MM.1S (cell line): ENCODE measurements around the gene CLNK.

ENCODE experiments used
- DNase-seq: peaks from one replicate; pipeline ENCODE4 v3.0.0-alpha.2; 2015
- H2AFZ ChIP-seq: fragments of 300-600 bp; sonication (generic); 2 replicates; pipeline ENCODE4 v1.6.0; 2016; ENCODE audit warnings: antibody characterized with exemption, low read length
- H3F3A ChIP-seq: fragments of 300-600 bp; sonication (generic); 2 replicates; pipeline ENCODE4 v1.6.1; 2016; ENCODE audit warnings: mild to moderate bottlenecking, antibody characterized with exemption, low read length, moderate library complexity, mixed read lengths; ENCODE audit not compliant: insufficient read depth
- H3K27ac ChIP-seq: fragments of 300-600 bp; sonication (generic); 2 replicates; pipeline ENCODE4 v1.5.1; 2016; ENCODE audit warnings: mild to moderate bottlenecking, low read length
- H3K27me3 ChIP-seq: fragments of 300-600 bp; sonication (generic); replicated peaks from 2 replicates; pipeline ENCODE4 v1.6.0; 2016; ENCODE audit warnings: low read length; ENCODE audit not compliant: insufficient read depth
- H3K36me3 ChIP-seq: fragments of 300-600 bp; sonication (generic); replicated peaks from 2 replicates; pipeline ENCODE4 v1.6.1; 2016; ENCODE audit warnings: mild to moderate bottlenecking, low read length, mixed read lengths; ENCODE audit not compliant: insufficient read depth
- H3K4me1 ChIP-seq: fragments of 300-600 bp; sonication (generic); 2 replicates; pipeline ENCODE4 v1.6.1; 2016; ENCODE audit warnings: low read length, mixed read lengths
- H3K4me2 ChIP-seq: fragments of 300-600 bp; sonication (generic); 2 replicates; pipeline ENCODE4 v1.6.0; 2016; ENCODE audit warnings: low read depth, low read length
- H3K4me3 ChIP-seq: fragments of 300-600 bp; sonication (generic); 2 replicates; pipeline ENCODE4 v1.5.1; 2016; ENCODE audit warnings: low read length, mixed read lengths
- H3K79me2 ChIP-seq: fragments of 300-600 bp; sonication (generic); 2 replicates; pipeline ENCODE4 v1.6.1; 2016; ENCODE audit warnings: mixed run types, low read length, mixed read lengths
- H3K9ac ChIP-seq: fragments of 300-600 bp; sonication (generic); 2 replicates; pipeline ENCODE4 v1.6.1; 2016; ENCODE audit warnings: low read length, mixed read lengths
- H3K9me2 ChIP-seq: fragments of 300-600 bp; sonication (generic); replicated peaks from 2 replicates; pipeline ENCODE4 v1.6.1; 2016; ENCODE audit warnings: mild to moderate bottlenecking, low read length, mixed read lengths; ENCODE audit not compliant: insufficient read depth
- H3K9me3 ChIP-seq: fragments of 300-600 bp; sonication (generic); replicated peaks from 2 replicates; pipeline ENCODE4 v1.6.1; 2016; ENCODE audit warnings: mild to moderate bottlenecking, low read length, mixed read lengths; ENCODE audit not compliant: insufficient read depth
- H4K20me1 ChIP-seq: fragments of 300-600 bp; sonication (generic); 2 replicates; pipeline ENCODE4 v1.6.1; 2016; ENCODE audit warnings: mild to moderate bottlenecking, low read length, moderate library complexity, mixed read lengths; ENCODE audit not compliant: insufficient read depth
- CTCF ChIP-seq: fragments of 300-600 bp; sonication (generic); IDR thresholded peaks from 2 replicates; pipeline ENCODE4 v1.5.1; 2016; ENCODE audit warnings: antibody characterized with exemption, low read length, mixed read lengths
- EZH2 ChIP-seq: fragments of 300-600 bp; sonication (generic); optimal IDR thresholded peaks from 2 replicates; pipeline ENCODE3; 2017; ENCODE audit warnings: low read depth, mild to moderate bottlenecking, antibody characterized with exemption, low read length, mixed read lengths
- EZH2phosphoT487 ChIP-seq: fragments of 300-600 bp; sonication (generic); IDR thresholded peaks from 2 replicates; pipeline ENCODE4 v1.6.1; 2018; ENCODE audit warnings: antibody characterized with exemption, low read length

The CLNK gene

DNA sequence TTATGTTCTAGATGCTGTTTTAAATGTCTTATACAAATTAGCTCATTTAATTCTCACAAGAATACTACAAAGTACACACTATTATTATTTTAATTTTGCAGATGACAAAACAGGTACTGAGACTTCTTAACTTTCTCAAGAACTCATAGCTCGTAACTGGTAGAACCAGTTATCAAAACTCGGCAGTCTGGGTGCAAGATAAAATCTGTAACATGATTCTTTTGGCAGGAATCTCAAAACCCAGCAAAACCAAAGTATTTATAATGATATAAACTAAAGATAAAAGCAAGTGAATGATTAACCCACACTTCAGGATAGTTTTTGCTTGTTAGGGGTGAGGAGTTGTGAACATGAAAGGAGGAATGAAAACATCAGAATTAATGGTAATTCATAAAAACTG lies 27.6 kb downstream of the CLNK start:
- no peak overlapping the region for H3K9ac ChIP-seq

DNA sequence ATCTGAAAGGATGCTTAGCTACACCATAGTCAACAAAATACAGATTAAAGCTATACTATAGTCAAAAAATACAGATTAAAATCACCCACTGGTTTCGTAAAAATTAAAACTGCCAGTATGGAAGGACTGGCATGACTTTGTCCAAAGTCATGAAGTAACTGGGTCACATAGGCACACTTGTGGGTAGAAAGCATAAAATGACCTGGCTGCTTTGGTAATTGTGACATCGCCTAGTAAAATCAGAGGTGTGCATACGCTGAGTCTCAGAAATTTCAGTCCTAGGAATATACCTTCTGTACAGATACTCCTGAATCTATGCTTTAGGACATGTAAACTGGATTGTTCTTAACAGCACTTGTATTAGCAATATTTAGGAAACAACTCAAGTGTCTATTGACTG lies 28.1 kb downstream of the CLNK start:
- no peaks in the 10 kb centered on the region for H3F3A ChIP-seq
- H3K27me3 ChIP-seq, result no peaks in the 10 kb centered on the region
- no peak for DNase-seq
- no peak overlapping the region for H3K4me2 ChIP-seq
- no peaks in the 10 kb centered on the region for H4K20me1 ChIP-seq
- no peak overlapping the region for H3K4me3 ChIP-seq
- no peaks in the 10 kb centered on the region for H3K79me2 ChIP-seq
- H3K9ac ChIP-seq, result no peak overlapping the region
- no peaks in the 10 kb centered on the region for H3K4me1 ChIP-seq
- H3K9me3 ChIP-seq, result no peaks in the 10 kb centered on the region
- H3K27ac ChIP-seq, result no peak overlapping the region
- H3K9me2 ChIP-seq, result no peaks in the 10 kb centered on the region
- H3K36me3 ChIP-seq, result no peaks in the 10 kb centered on the region
- TF ChIP-seq EZH2 (no peak), CTCF (no peak), EZH2phosphoT487 (no peak)
- H2AFZ ChIP-seq, result no peak overlapping the region

More for the DNA sequence above, 27.6 kb downstream of the CLNK start:
- Histone ChIP-seq H3K9me3 (no peaks in the 10 kb centered on the region), H3K4me3 (peak overlapping the region; percentile 10; the same call in 1 of the 2 replicates), H3K27ac (no peak overlapping the region), H3K9me2 (no peaks in the 10 kb centered on the region), H3K36me3 (no peaks in the 10 kb centered on the region), H3K4me1 (no peaks in the 10 kb centered on the region), H3K4me2 (peak overlapping the region; percentile 82), H4K20me1 (no peaks in the 10 kb centered on the region), H3K27me3 (no peaks in the 10 kb centered on the region), H3K79me2 (no peaks in the 10 kb centered on the region), H2AFZ (peak overlapping the region; percentile 72), H3F3A (no peaks in the 10 kb centered on the region)
- TF ChIP-seq EZH2phosphoT487 (no peak), EZH2 (no peak), CTCF (no peak)
- no peak for DNase-seq

- H3K36me3 ChIP-seq, result no peaks in the 10 kb centered on the region
- H3F3A ChIP-seq, result no peaks in the 10 kb centered on the region
- H3K9ac ChIP-seq, result no peak overlapping the region
- no peaks in the 10 kb centered on the region for H3K79me2 ChIP-seq
- no peaks in the 10 kb centered on the region for H3K4me1 ChIP-seq
- DNase-seq, result no peak
- no peaks in the 10 kb centered on the region for H3K9me3 ChIP-seq
- TF ChIP-seq EZH2 (no peak), CTCF (no peak), EZH2phosphoT487 (no peak)
- H2AFZ ChIP-seq, result no peak overlapping the region
- H4K20me1 ChIP-seq, result no peaks in the 10 kb centered on the region
- no peaks in the 10 kb centered on the region for H3K9me2 ChIP-seq
- H3K4me3 ChIP-seq, result no peak overlapping the region
- H3K27me3 ChIP-seq, result no peaks in the 10 kb centered on the region
- no peak overlapping the region for H3K4me2 ChIP-seq
- H3K27ac ChIP-seq, result no peak overlapping the region
Measured at GRCh38 chr4:10655968-10656367, 28.6 kb downstream of the CLNK start.
